GM19099 (cell line): ENCODE data around the gene MESD.

Experiments
- POLR2A ChIP-seq: IDR thresholded peaks from 3 replicates; pipeline ENCODE4 v1.6.1; 2011; ENCODE audit warnings: low read depth; ENCODE audit not compliant: insufficient read length; ENCODE audit errors: extremely low read depth

Gene MESD

GRCh38 chr15:81002331-81003096, 12.9 kb upstream of the MESD start:
- TF ChIP-seq POLR2A: no peak

GRCh38 chr15:81002009-81002330, 12.4 kb upstream of the MESD start:
- no peak for TF ChIP-seq POLR2A

DNA sequence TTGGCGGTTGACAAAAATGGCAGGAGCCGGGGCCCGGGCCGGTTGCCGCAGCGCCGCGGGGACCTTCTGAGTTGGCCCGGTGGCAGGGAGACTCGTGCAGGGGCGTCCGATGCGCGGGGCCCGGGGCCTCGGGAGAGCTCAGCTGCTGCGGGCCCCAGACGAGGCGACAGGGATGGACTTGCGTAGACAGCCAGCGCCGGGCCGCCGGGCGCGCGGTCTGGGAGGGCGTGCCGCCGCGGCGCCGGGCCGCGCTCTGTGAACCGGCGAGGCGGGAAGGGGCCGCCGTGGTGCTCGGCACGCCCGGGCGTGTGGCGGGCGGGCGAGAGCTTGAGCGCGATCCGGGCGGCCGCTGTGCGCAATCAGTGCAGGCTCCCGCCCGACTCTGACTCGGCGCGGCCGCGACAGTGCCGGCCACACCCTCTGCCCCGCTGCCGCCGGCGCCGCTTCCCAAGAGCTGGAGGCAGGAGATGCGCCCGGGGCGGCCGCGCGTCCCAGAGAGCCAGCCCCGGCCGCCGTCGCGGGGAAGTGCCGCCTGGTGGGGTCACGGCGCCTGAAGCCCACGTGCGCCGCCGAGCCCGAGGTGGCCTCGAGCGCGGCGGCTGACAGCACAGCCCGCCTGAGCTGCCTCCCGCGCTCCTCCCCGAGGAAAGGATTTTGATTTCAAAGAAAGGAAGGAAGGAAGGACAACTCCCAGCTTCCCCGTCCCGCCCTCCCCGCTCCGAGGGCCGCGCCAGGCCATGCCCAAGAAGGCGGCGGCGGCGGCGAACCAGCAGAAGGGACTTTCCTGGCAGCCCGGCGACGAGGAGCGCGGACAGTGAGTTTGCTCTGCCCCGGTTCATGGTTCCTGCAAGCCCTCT, 11.8 kb upstream of the MESD start:
- no peak for TF ChIP-seq POLR2A

- peak; percentile 86 for TF ChIP-seq POLR2A
These were observed 11.1 kb upstream of the MESD start, which contains the start of gene TLNRD1 for GRCh38 chr15:81000624-81001151. Gene TLNRD1 (plus strand): TSS chr15:81000923. CDS start chr15:81002272, 1,349 bp downstream.

- no peak for TF ChIP-seq POLR2A
These were observed 10.6 kb upstream of the MESD start for GRCh38 chr15:81000144-81000623.

DNA sequence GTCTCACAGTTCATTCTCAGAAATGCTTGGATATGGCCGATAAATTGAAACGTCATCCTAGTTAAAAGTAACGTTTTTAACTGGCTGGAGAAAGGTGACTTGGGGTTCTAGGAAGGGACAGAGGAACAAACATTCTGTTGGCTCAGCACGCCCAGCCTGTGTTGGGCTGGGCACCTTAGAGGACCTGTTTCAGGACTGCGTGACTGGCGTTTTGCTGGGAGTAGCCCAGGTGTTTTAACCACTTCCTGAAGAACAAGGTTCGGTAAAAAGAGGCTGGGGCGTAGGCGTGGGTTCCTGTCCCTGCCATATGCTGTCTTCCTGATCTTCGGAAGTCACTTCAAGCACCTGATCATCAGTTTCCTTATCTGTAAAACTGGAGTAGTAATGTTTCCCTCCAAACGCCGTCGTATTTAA, 10.0 kb upstream of the MESD start:
- peak; percentile 39 for TF ChIP-seq POLR2A

DNA sequence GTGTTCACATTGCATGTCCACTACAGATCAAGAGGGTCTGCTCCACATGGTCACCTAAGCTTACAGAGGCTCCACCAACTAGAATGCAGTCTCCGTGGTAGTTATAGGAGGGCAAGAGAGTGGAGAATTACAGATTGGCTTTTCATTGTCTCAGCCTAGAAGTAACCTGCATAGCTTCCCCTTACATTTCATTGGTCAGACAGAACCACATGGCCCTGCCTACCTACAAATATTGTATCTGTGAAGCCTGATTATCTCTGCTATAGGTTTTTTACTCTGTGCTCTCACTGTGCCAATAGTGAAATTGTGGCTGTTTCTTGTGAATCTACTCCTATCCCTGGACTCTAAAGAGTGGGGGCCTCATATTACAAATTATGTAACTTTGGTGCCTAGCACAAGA, 8.6 kb upstream of the MESD start:
- no peak for TF ChIP-seq POLR2A

DNA sequence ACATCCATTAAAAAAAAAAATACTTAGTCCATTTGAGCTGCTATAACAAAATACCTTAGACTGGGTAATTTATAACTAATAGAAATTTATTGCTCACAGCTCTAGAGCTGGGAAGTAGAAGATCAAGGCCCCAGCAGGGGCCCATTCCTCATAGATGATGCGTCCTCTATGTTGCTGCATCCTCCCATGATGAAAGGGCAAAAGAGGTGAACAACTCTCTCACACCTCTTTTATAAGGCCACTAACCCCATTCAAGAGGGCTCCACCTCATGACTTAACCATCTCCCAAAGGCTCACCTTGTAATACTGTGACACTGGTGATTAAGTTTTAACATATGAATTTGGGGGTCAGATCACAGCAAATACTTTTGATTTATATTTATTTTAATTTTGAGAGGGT, 8.1 kb upstream of the MESD start:
- TF ChIP-seq POLR2A: no peak

- no peak for TF ChIP-seq POLR2A
These were observed 6.6 kb upstream of the MESD start for GRCh38 chr15:80996247-80996646.

DNA sequence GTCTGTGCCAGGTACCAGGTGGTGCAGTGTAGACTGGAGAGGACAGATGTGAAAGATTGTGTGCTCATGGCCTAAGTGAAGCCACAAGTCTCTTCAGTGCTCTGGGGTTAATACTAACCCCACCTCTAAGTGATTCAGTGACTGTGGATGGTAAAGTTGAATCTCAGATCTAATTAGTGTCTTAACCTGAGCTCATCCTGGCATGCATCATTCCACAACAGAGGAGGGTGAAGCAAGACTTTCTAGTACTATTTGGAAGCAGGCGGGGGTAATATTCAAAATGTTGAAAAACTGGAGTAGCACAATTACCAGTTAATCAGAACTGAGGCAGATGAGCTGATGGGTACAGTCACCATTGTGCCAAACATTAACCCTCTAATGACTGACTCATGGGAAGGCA, 2.8 kb upstream of the MESD start:
- no peak for TF ChIP-seq POLR2A

DNA sequence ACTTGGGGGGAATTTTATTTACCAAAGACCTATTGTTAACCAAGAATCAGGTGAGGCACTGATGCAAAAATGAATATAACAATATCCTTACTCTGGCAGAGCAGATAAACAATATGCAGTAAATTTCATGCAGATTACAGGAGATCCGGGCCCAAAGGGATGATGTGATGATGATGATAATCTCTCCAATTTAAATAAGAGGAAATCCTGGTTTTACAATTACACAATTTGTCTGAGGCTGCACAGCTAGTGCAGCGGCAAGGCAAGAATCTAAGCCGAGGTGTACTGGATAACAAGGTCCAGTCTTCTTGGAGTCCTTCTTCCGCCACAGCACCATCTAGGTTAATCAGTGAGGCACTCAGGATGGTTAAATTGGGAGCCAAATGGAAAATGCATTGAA, 2.4 kb upstream of the MESD start:
- TF ChIP-seq POLR2A: no peak

DNA sequence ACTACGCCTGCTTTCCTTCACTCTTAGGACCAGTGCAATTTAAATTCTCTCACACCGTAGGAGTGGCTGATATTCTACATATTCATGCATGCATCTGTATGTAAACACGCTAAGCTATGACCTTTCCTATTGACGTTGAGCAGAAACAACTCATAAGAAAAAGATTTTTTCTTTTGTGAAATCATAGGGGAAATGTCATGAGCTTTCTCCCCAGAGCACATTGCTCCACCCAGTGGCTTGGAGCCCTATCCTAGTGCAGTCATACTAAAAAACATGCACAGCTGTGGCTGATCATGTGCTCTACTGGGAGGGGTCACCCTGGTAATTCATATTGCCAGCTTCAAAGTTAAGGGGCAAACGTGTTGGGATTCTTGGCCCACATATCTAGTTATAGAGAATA, 1.8 kb upstream of the MESD start:
- no peak for TF ChIP-seq POLR2A

DNA sequence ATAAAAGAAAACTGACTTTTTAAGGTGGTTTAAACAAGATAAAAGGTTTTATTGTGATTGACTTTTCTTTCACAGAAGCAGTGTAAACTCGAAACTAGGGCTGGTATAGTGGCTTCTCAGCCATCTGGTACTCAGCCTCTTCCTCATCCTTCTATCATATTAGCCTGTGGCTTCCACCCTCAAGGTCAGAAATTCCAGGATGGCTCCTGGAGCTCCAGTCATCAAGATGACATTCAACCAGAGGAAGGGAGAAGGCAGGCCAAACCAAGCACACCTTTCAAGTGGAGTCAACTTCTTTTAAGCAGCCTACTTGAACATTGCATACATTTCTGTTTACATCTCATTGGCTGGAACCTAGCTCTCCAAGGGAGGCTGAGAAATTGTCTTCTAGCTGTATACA, 1.3 kb upstream of the MESD start:
- TF ChIP-seq POLR2A: no peak

GRCh38 chr15:80989081-80989517, 520 bp downstream of the MESD start:
- TF ChIP-seq POLR2A: no peak

- TF ChIP-seq POLR2A: no peak
These were observed 1.3 kb downstream of the MESD start for GRCh38 chr15:80988148-80988796.
